H1 (cell line): ENCODE results near the gene ABCA1. TPM values are rescaled to one million over a fixed set of nuclear protein-coding genes. Genes with fewer than 3 reads are reported as not detected.
A peak's percentile ranks its signal among the peaks of the same experiment; 100 is the strongest.

Experiments
- CTCF ChIA-PET: fragments of 300-600 bp; sonication (Branson Sonifier 250); formaldehyde crosslinking; loops from one replicate; lab custom pipeline; 2021; ENCODE audit not compliant: partially characterized antibody; lab: Charles Lee
- POLR2A ChIA-PET: fragments of 300-600 bp; sonication (Branson Sonifier 250); formaldehyde crosslinking; loops from one replicate; lab custom pipeline; 2021; ENCODE audit warnings: inconsistent platforms; ENCODE audit not compliant: partially characterized antibody; lab: Charles Lee
- DNase-seq, 2 experiments: peaks; one replicate each; pipeline versions ENCODE4 v3.0.0 to v3.0.0-alpha.2; 2010 to 2022; ENCODE audit warnings: low spot score in 2 of 2, low read depth in 1 of 2, mixed read lengths in 1 of 2
- FAIRE-seq: peaks from 2 replicates; lab custom pipeline; 2011; peaks lifted over from hg19 to GRCh38; lab: Jason Lieb, UNC
- H2AFZ ChIP-seq: 2 replicates; pipeline ENCODE4 v1.8.1; 2012; ENCODE audit warnings: low read length, inconsistent platforms
- H2AK5ac ChIP-seq: 2 replicates; pipeline ENCODE4 v1.6.1; 2013; ENCODE audit warnings: low read depth, low read length
- H2BK120ac ChIP-seq: replicated peaks from 2 replicates; pipeline ENCODE3; 2013; ENCODE audit warnings: low read depth, low read length, inconsistent platforms
- H2BK12ac ChIP-seq: 2 replicates; pipeline ENCODE4 v1.6.1; 2013; ENCODE audit warnings: low read depth, low read length
- H2BK15ac ChIP-seq: 2 replicates; pipeline ENCODE4 v1.6.1; 2013; ENCODE audit warnings: low read length
- H2BK20ac ChIP-seq: 2 replicates; pipeline ENCODE4 v1.6.1; 2013; ENCODE audit warnings: low read length
- H2BK5ac ChIP-seq: 2 replicates; pipeline ENCODE4 v1.6.1; 2013; ENCODE audit warnings: low read depth, low read length
- H3K14ac ChIP-seq: 2 replicates; pipeline ENCODE4 v1.6.1; 2013; ENCODE audit warnings: inconsistent platforms; ENCODE audit not compliant: insufficient read length
- H3K18ac ChIP-seq: 2 replicates; pipeline ENCODE4 v1.6.1; 2013; ENCODE audit warnings: low read length; ENCODE audit errors: extremely low read depth
- H3K23ac ChIP-seq: 2 replicates; pipeline ENCODE4 v1.6.1; 2013; ENCODE audit warnings: inconsistent platforms; ENCODE audit not compliant: insufficient read length
- H3K23me2 ChIP-seq: 2 replicates; pipeline ENCODE4 v1.6.1; 2013; ENCODE audit warnings: low read depth, low read length
- H3K27ac ChIP-seq: 2 replicates; pipeline ENCODE4 v1.6.1; 2011; ENCODE audit warnings: low read depth, low read length, inconsistent platforms
- H3K27me3 ChIP-seq, 4 experiments: replicated peaks in 1 of 4; 1 replicate in 1 of 4; 2 replicates in 3 of 4; pipeline versions ENCODE4 v1.6.1 to v1.8.1; 2011 to 2013; ENCODE audit warnings: low read length in 3 of 4, mild to moderate bottlenecking in 3 of 4, inconsistent platforms in 2 of 4, mixed read lengths in 2 of 4, moderate library complexity in 1 of 4; ENCODE audit not compliant: control insufficient read depth in 3 of 4, insufficient read depth in 3 of 4; ENCODE audit errors: extremely low read depth in 1 of 4
- H3K36me3 ChIP-seq, 4 experiments: 2 replicates each; pipeline versions ENCODE4 v1.6.1 to v1.8.1; 2011 to 2013; ENCODE audit warnings: mild to moderate bottlenecking in 4 of 4, low read length in 3 of 4, moderate library complexity in 2 of 4, control low read depth in 1 of 4, inconsistent platforms in 1 of 4; ENCODE audit not compliant: insufficient read depth in 4 of 4, control insufficient read depth in 2 of 4
- H3K4ac ChIP-seq: replicated peaks from 2 replicates; pipeline ENCODE3; 2013; ENCODE audit warnings: low read length, low read depth, mixed read lengths, inconsistent platforms; ENCODE audit not compliant: insufficient read length
- H3K4me1 ChIP-seq, 4 experiments: replicated peaks in 1 of 4; 1 replicate in 1 of 4; 2 replicates in 3 of 4; pipeline versions ENCODE4 v1.6.1 to v1.8.1; 2011 to 2013; ENCODE audit warnings: low read length in 3 of 4, inconsistent platforms in 2 of 4, mixed read lengths in 1 of 4; ENCODE audit not compliant: insufficient read depth in 4 of 4, control insufficient read depth in 3 of 4
- H3K4me2 ChIP-seq, 2 experiments: 2 replicates each; pipeline versions ENCODE4 v1.6.1 to v1.8.1; 2011 to 2013; ENCODE audit warnings: low read depth in 2 of 2, low read length in 2 of 2, control low read depth in 1 of 2, inconsistent platforms in 1 of 2, mild to moderate bottlenecking in 1 of 2; ENCODE audit not compliant: insufficient read depth in 1 of 2
- H3K4me3 ChIP-seq, 4 experiments: fragments of 200-600, 300-600 bp in 1 of 4; sonication (generic), shearing (Covaris generic), sonication (Bioruptor Twin) in 1 of 4; 2 replicates each; pipeline versions ENCODE4 v1.5.1 to v1.8.1; 2011 to 2016; ENCODE audit warnings: low read length in 4 of 4, low read depth in 3 of 4, control low read depth in 2 of 4, inconsistent platforms in 2 of 4, mild to moderate bottlenecking in 2 of 4, mixed read lengths in 1 of 4, moderate library complexity in 1 of 4; ENCODE audit not compliant: insufficient read depth in 2 of 4; ENCODE audit errors: extremely low read depth in 1 of 4
- H3K56ac ChIP-seq: replicated peaks from 2 replicates; pipeline ENCODE3; 2013; ENCODE audit warnings: low read depth, mild to moderate bottlenecking, mixed read lengths, low read length, inconsistent platforms; ENCODE audit not compliant: insufficient read length
- H3K79me1 ChIP-seq: 2 replicates; pipeline ENCODE4 v1.6.1; 2013; ENCODE audit warnings: low read depth, low read length, control low read depth
- H3K79me2 ChIP-seq, 2 experiments: 2 replicates each; pipeline versions ENCODE4 v1.6.1 to v1.8.1; 2012 to 2013; ENCODE audit warnings: low read length in 2 of 2, mild to moderate bottlenecking in 2 of 2, inconsistent platforms in 1 of 2; ENCODE audit not compliant: insufficient read depth in 2 of 2, control insufficient read depth in 1 of 2
- H3K9ac ChIP-seq, 4 experiments: replicated peaks in 1 of 4; 1 replicate in 1 of 4; 2 replicates in 3 of 4; pipeline versions ENCODE4 v1.6.1 to v1.8.1; 2011 to 2013; ENCODE audit warnings: low read depth in 3 of 4, low read length in 3 of 4, control low read depth in 2 of 4, mild to moderate bottlenecking in 2 of 4, moderate library complexity in 2 of 4, inconsistent platforms in 1 of 4; ENCODE audit errors: extremely low read depth in 1 of 4
- H3K9me3 ChIP-seq, 2 experiments: 2 replicates each; pipeline versions ENCODE4 v1.6.1 to v1.8.1; 2012 to 2013; ENCODE audit warnings: mild to moderate bottlenecking in 2 of 2, moderate library complexity in 2 of 2, control low read depth in 1 of 2, inconsistent platforms in 1 of 2, low read depth in 1 of 2, low read length in 1 of 2, mixed read lengths in 1 of 2; ENCODE audit not compliant: insufficient read depth in 2 of 2
- H4K20me1 ChIP-seq, 2 experiments: replicated peaks in 1 of 2; 2 replicates each; pipeline versions ENCODE3 to v1.8.1; 2011 to 2013; ENCODE audit warnings: inconsistent platforms in 2 of 2, low read length in 2 of 2, mild to moderate bottlenecking in 1 of 2; ENCODE audit not compliant: insufficient read depth in 2 of 2, control insufficient read depth in 1 of 2
- H4K5ac ChIP-seq: 2 replicates; pipeline ENCODE4 v1.6.1; 2013; ENCODE audit warnings: low read length, low read depth, mixed read lengths, inconsistent platforms; ENCODE audit not compliant: insufficient read length
- H4K8ac ChIP-seq: 2 replicates; pipeline ENCODE4 v1.8.0; 2013; ENCODE audit warnings: mild to moderate bottlenecking, moderate library complexity, low read length, inconsistent platforms; ENCODE audit not compliant: insufficient read depth; ENCODE audit errors: extremely low read depth
- H4K91ac ChIP-seq: replicated peaks from 2 replicates; pipeline ENCODE3; 2013; ENCODE audit warnings: low read length, mixed read lengths, inconsistent platforms; ENCODE audit not compliant: insufficient read length
- CEBPB ChIP-seq: IDR thresholded peaks from 2 replicates; pipeline ENCODE4 v1.6.1; 2012; ENCODE audit warnings: low read depth, low read length
- KDM4A ChIP-seq: IDR thresholded peaks from one replicate; pipeline ENCODE4 v1.7.1; 2012; ENCODE audit warnings: low read depth, mild to moderate bottlenecking, moderate library complexity, low read length, inconsistent platforms; ENCODE audit not compliant: severe bottlenecking
- RAD21 ChIP-seq, 2 experiments: IDR thresholded peaks in 1 of 2; conservative IDR thresholded peaks in 1 of 2; 2 replicates each; pipeline ENCODE4 v1.6.1; 2011; ENCODE audit warnings: low read depth in 2 of 2, low read length in 2 of 2, improper control_type of control experiment in 1 of 2, inconsistent platforms in 1 of 2, mild to moderate bottlenecking in 1 of 2, moderate library complexity in 1 of 2
- SP4 ChIP-seq: IDR thresholded peaks from 2 replicates; pipeline ENCODE4 v1.6.1; 2012; ENCODE audit warnings: low read length, inconsistent platforms
- WGBS, 2 experiments: shearing (Covaris generic) in 1 of 2; methylation state at CpG; one replicate each; pipeline versions ENCODE4 v1.1.6 to v1.1.7; 2013 to 2015; ENCODE audit warnings: low lambda C conversion rate in 2 of 2, mixed read lengths in 2 of 2, inconsistent platforms in 1 of 2, low coverage in 1 of 2, missing lambda C conversion rate in 1 of 2; ENCODE audit not compliant: insufficient replicate concordance in 2 of 2, insufficient coverage in 1 of 2, insufficient read length in 1 of 2; ENCODE audit errors: extremely low coverage in 1 of 2, missing lambda C conversion rate in 1 of 2; 5-methylcytosine and 5-hydroxymethylcytosine counted together
- polyA plus RNA-seq, 7 experiments: library from polyadenylated mRNA; depleted of rRNA in 3 of 7; stranded (reverse) in 5 of 7; unstranded in 2 of 7; fragments of >200 nt in 5 of 7; fragments of 200-250 nt in 2 of 7; gene quantifications; 1 replicate in 5 of 7; 2 replicates in 1 of 7; 4 replicates in 1 of 7; pipeline versions ENCODE4 v1.2.1 to v1.2.3, GENCODE V29; 2011 to 2013; ENCODE audit warnings: missing spikeins in 2 of 7, mixed read lengths in 2 of 7
- total RNA-seq: library from RNA; stranded (reverse); fragmentation: NEBNext Ultra II Directional; extraction: Animal tissue kit (Norgen Biotek cat#: 25700); gene quantifications from 2 replicates; pipeline ENCODE4 v1.2.1, GENCODE V29; 2021

Gene ABCA1
- total and polyA plus RNA-seq, 2 of the 8 experiments (the other 6 are each of a cell fraction or from before 2014, with no cell fraction given): 6.9 to 7.8 TPM

DNA sequence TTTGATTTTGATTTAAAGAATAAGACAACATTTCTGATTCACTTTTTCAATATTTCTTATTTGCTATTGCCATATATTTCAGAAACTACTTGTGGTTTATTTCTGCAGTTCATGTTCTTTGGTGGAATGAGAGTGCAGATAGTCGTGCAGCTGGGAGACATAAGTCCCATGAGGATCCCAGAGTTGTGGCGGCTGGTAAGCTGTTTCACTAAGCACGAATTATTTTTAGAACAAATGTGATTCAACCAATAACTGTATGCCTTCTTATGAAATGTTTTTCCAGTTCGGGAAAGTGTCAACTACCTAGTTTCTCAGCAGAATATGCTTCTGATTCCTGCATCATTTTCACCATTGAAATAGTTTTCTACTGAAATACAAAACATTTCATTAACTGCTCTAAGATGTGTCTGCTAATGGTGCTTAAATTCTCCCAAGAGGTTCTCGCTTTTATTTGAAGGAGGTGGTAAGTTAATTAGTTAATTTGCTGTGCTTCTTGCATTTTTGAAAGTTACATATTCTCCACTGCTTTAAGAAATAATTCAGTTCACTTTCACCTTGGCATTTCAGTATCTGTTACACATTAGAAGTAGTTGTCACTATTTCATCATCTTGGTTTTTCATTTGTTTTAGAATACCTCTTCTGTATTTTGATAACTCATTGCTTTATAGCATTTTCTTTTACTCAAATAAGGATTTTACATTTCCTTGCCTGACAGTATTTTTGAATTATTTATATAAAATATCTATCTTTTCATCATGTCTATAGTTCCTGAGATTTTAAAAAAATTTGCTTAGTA is 155.0 kb downstream of the ABCA1 start:
- Histone ChIP-seq H3K23ac (no peak overlapping the region), H2BK20ac (no peak overlapping the region), H3K79me1 (no peaks in the 10 kb centered on the region), H2BK12ac (no peak overlapping the region), H4K5ac (no peak overlapping the region), H3K14ac (no peak overlapping the region), H2BK120ac (no peak overlapping the region), H4K8ac (no peak overlapping the region), H3K27me3 (no peaks in the 10 kb centered on the region), H3K9me3 (no peaks in the 10 kb centered on the region), H3K27ac (no peak overlapping the region), H3K79me2 (no peaks in the 10 kb centered on the region), H4K91ac (no peak overlapping the region), H3K4me2 (no peak overlapping the region), H3K4me1 (no peaks in the 10 kb centered on the region), H3K4me3 (no peak overlapping the region), H2BK15ac (no peak overlapping the region), H3K18ac (no peak overlapping the region), H3K23me2 (no peaks in the 10 kb centered on the region), H2AFZ (no peak overlapping the region), H2AK5ac (no peak overlapping the region), H3K36me3 (no peaks in the 10 kb centered on the region), H2BK5ac (no peak overlapping the region), H4K20me1 (no peaks in the 10 kb centered on the region), H3K9ac (no peak overlapping the region), H3K56ac (no peak overlapping the region), H3K4ac (no peak overlapping the region)
- FAIRE-seq (peak; percentile 28), DNase-seq (no peak)
- WGBS, 2 experiments: 87% methylated on average over 5 of the region's 5 CpGs; no CpG with 5 or more reads in 1 of the 2 experiments
- TF ChIP-seq SP4 (no peak), RAD21 (IDR thresholded peaks at IDR 0.05 in 1 of 2, conservative IDR thresholded peaks at IDR 0.05 in 1 of 2; ENCODE audit: low read depth in 2 of 2, low read length in 2 of 2) (no peak), KDM4A (no peak), CEBPB (no peak)
- ChIA-PET POLR2A (no interaction called here), CTCF (no interaction called here)
